ENCODE results near the gene GADD45GIP1.
"Not testable (repeated sequence)": the region's sequence is repeated elsewhere in the genome, so short reads cannot be mapped to it uniquely, and the experiment has no call there.

GADD45GIP1 gene

DNA sequence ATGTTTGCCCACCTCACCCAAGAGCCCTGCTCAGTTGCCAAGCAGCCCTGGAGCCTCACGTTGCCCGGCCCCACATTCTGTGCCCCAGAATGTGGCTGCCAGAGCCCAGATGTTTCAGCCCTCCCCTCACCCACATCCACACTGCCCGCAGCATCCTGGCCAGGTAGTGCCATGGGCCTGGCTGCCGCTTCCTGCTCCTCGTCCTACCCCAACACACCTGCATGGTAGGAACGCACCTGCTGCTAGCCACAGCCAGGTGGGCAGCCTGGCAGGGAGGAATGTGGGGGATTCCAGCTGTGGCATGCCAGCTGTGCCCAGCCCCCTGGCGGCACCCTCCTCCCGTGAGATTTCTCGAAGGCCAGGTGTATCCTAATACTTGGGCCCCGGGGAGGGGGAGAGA lies 30.8 kb upstream of the GADD45GIP1 start:
- DNase-seq = no peak

DNA sequence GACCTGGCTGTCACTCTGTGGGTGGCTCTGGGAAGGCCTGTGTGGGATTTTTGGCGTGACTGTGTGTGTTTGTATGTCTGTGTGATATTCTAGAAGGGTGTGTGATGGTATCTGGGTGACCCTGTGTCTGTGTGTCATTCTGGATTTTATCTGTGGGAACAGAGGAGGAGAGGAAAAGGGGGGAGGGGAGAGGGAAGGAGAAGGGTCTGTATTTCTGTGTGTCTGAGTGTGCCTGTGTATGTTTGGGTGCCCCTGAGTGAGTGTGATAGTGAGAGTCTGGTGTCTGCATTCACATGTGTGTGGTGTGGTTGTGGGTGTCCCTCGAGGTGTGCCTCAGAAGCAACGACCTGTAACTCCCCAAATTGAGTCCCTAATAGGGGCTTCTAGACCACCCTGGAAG lies 30.2 kb upstream of the GADD45GIP1 start:
- no peak for DNase-seq

DNA sequence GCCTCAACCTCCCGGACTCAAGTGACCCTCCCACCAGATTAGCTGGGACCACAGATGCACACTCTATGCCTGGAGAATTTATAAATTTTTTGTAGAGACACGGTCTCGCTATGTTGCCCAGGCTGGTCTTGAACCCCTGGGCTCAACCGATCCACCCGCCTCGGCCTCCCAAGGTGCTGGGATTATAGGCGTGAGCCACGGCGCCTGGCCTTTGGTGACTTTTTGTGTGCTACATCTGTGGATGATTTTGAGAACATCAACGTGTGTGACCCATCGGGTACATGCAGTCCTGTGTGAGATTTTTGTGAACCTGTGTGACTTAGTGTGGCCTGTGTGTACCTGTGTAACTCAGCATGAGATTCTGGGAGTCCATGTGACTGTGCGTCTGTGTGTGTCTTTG lies 29.7 kb upstream of the GADD45GIP1 start:
- no peak for DNase-seq

DNA sequence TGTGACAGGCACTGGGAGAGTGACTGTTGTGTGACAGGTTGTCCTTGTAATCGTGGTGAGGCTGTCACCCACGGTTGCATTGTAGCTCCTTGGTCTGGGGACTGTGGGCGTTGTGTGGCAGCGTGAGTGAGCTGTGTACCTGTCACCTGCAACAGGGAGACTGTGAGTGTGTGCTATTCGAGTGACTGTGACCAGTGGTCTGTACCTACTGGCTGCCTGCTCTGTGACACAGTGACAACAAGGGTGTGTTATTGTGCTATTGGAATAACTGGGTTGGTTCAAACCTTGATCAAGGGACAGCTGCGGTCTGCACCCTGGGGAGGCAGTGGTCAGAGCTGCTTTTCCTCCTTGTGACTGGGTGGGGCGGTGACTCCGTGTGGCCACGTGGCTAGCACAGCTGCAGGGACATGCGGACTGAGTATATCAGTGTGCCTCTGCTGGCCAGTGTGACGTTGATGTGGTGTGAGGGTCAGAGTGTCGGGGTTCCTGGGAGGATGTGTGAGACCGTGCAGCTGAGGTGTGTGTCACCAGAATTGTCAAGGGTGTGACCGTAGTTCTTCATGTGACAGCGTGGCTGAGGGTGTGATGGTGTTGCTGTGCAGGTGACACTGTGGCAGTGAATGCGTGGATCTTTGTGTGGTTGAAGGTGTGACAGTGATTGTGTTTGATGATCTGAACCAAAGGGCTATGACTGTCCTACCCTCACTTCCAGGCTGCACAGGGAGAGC lies 28.2 kb upstream of the GADD45GIP1 start:
- DNase-seq = peak; percentile 69

DNA sequence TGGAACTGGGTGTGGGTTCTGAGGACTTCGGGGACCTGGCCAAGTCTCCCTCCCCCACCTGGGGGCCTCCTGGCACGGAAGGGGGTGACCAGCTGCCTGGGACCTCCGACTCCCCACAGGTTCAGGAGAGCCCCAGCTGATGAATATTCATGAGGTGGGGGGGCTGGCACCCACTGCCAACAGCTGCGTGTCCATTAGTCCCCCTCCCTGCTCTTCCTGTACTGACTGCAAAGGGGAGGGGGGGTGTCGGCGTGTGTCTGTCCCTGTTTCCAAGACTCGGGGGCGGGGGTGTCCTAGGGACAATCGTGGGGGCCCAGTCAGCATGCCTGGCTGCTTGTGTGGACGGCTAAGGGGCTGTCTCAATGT lies 27.6 kb upstream of the GADD45GIP1 start:
- DNase-seq = peak; percentile 37

GRCh38 chr19:12984143-12984627 lies 27.2 kb upstream of the GADD45GIP1 start:
- no peak for DNase-seq

GRCh38 chr19:12983542-12984142 lies 26.6 kb upstream of the GADD45GIP1 start:
- peak; percentile 91 for DNase-seq

- DNase-seq = no peak
These were observed 26.1 kb upstream of the GADD45GIP1 start for GRCh38 chr19:12983091-12983490.

- DNase-seq = no peak
These were observed 25.6 kb upstream of the GADD45GIP1 start for GRCh38 chr19:12982648-12983047.

DNA sequence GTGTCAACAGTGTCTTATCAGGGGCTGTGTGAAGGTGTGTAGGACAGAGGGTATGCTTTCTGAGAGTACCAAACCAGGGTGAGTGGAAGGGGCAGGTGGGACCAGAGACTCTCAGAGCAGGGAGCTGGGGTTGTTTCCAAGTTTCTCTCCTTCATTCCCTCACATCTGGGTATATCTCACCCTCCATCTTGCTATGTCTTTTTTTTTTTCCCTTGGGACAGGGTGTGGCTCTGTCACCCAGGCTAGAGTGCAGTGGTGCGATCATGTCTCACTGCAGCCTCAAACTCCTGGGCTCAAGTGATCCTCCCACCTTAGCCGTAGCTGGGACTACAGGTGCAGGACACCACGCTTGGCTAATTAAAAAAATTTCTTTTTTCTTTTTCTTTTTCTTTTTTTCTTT lies 23.0 kb upstream of the GADD45GIP1 start:
- no peak for DNase-seq

- not testable (repeated sequence) for DNase-seq
These were observed 19.1 kb upstream of the GADD45GIP1 start for GRCh38 chr19:12976109-12976508.

- DNase-seq = no peak
These were observed 18.3 kb upstream of the GADD45GIP1 start for GRCh38 chr19:12975221-12975741.

- DNase-seq = no peak
These were observed 17.5 kb upstream of the GADD45GIP1 start for GRCh38 chr19:12974301-12975220.

DNA sequence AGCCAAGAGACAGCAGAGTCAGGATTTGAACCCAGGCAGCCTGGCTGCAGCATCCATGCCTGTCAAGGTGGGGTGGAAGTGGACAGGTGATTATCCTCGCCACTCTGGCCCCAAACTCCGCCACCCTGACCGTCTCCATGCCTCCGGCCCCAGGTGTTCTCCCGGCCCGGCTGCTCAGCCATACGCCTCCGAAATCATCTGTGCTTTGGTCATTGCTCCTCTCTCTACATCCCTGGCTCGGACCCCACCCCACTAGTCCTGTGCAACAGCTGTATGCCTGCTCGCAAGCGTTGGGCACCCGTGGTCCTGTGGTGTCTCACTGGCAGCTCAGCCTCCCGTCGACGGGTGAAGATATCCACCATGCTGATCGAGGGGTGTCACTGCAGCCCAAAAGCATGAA lies 16.2 kb upstream of the GADD45GIP1 start:
- no peak for DNase-seq

GRCh38 chr19:12970070-12970820 lies 13.2 kb upstream of the GADD45GIP1 start:
- DNase-seq = no peak

DNA sequence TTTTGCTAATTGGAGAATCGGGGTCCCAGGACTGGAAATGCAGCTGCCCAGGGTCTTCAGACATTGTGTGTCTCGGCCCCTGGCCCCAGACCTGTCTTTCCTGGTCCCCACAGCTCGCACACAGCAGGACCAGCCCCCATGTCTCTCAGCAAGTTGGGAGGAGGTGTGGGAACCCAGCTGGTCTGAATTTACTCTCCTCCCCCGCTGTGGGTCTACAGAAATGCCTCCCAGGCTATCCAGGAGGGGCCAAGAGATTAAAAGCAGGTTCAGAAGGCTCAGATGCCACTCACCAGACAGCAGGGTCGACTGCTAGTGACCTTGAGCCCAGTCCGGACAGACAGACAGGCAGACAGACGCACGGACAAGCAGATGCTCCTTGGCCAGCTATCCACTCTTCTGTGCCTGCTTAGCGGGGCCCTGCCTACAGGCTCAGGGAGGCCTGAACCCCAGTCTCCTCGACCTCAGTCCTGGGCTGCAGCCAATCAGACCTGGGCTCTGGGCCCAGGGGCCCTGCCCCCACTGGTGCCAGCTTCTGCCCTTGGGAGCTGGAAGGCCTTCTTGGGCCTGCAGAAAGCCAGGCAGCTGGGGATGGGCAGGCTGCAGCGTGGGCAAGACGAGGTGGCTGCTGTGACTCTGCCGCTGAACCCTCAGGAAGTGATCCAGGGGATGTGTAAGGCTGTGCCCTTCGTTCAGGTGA lies 12.4 kb upstream of the GADD45GIP1 start, which contains the start of gene DAND5:
Gene DAND5, plus strand, starts transcription at position 285 of the 697 bp plus-strand sequence. Its CDS starts 85 bp downstream, at position 370.
- no peak for DNase-seq

GRCh38 chr19:12967907-12968306 lies 10.9 kb upstream of the GADD45GIP1 start:
- DNase-seq = no peak

DNA sequence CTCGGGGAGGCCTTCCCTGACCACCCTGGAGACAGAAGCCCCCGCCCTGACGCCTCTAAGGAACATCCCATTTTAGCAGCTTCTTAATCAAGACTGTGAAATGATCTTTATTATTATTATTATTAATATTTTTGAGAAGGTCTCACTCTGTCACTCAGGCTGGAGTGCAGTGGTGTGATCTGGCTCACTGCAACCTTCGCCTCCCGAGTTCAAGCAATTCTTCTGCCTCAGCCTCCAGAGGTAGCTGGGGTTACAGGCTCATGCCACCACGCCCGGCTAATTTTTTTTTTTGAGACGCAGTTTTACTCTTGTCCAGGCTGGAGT lies 8.8 kb upstream of the GADD45GIP1 start:
- no peak for DNase-seq

- peak; percentile 86 for DNase-seq
These were observed 8.2 kb upstream of the GADD45GIP1 start for GRCh38 chr19:12965017-12965811.

DNA sequence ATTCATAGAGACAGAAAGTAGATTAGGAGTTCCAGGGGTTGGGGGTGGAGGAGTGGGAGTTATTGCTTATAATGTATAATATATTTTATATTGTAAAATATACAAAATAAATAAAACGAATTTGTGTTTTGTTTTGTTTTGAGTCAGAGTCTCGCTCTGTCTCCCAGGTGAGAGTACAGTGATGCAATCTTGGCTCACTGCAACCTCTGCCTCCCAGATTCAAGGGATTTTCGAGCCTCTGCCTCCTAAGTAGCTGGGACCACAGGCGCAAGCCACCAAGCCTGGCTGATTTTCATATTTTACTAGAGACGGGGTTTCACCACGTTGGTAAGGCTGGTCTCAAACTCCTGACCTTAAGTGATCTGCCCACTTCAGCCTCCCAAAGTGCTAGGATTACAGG lies 2.5 kb upstream of the GADD45GIP1 start:
- no peak for DNase-seq

DNA sequence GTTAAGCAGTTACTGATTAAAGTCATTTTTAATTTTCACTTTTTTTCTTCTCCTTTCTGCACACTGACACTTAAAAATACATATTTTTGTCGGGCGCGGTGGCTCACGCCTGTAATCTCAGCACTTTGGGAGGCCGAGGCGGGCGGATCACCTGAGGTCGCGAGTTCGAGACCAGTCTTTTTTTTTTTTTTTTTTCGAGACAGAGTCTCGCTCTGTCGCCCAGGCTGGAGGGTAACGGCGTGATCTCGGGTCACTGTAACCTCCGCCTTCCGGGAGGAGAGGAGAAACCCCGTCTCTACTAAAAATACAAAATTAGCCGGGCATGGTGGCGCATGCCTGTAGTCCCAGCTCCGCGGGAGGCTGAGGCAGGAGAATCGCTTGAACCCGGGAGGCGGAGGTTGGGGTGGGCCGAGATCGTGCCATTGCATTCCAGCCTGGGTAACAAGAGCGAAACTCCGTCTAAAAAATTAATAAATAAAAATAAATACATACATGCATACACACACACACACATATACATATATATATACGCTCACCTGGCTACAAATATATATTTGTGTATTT lies 448 bp upstream of the GADD45GIP1 start:
- not testable (repeated sequence) for DNase-seq
